Measurements from ENCODE around the gene TFCP2L1. TPM values are rescaled to one million over a fixed set of nuclear protein-coding genes. Genes with fewer than 3 reads are reported as not detected.

The TFCP2L1 gene
- total and polyA plus RNA-seq, 7 donors: 0.14 to 1.8 (median 0.53) TPM

DNA sequence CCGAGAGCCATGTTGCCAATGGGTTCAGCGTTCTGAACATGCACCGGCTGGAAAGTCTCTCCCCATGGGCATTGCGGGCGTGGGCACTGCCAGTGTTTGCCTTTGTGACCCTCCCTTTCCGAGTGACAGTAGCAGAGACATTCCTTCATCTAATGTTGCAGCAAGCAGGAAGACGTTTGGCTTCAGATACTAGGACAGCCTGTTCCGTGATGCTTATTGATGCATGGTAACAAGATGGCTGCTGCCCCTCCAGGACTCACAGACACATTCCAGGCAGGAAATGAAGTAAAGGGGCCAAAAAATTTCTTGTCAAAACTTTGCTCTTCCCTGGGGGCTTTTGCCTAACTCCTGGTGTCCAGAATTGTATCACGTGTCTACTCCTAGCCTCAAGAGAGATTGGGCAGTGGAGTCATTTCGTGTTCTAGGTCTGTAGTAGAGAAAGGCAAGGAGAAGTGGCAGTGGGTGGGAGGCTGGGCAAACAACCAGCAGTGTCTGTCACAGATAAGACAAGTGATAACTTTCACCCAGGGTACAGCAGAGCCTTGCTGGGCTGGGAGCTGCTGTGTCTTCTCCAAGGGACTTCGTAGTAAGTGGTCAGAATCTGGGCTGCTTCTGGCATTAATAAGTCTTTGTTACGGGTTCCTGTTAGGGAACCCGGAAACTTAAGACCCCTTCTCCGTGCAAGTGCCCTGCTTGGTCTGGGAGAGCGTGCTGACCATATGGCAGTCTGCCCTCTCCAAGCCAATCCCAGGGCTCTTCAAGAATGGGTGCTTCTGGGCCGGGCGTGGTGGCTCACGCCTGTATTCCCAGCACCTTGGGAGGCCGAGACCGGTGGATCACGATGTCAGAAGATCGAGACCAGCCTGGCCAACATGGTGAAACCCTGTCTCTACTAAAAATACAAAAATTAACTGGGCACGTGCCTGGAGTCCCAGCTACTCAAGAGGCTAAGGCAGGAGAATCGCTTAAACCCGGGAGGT is 93.5 kb downstream of the TFCP2L1 start:
- Histone ChIP-seq H3K27me3 (ENCODE audit: insufficient read depth in 3 of 3, low read length in 2 of 3) (no peaks in the 10 kb centered on the region), H3K36me3 (ENCODE audit: insufficient read depth in 1 of 2, low read depth in 1 of 2) (no peaks in the 10 kb centered on the region), H3K4me1 (peaks cover under 1% of the 10 kb centered on the region), H3K9me3 (no peaks in the 10 kb centered on the region), H3K4me3 (no peak overlapping the region), H3K27ac (no peak overlapping the region)
- WGBS, 3 donors: 81 to 83% (median 83%) methylated on average over 25 of the region's 25 CpGs
- intact Hi-C loops (cut with DNase I): no loop called here
- no peak for DNase-seq
- TF ChIP-seq, protein P1, sequence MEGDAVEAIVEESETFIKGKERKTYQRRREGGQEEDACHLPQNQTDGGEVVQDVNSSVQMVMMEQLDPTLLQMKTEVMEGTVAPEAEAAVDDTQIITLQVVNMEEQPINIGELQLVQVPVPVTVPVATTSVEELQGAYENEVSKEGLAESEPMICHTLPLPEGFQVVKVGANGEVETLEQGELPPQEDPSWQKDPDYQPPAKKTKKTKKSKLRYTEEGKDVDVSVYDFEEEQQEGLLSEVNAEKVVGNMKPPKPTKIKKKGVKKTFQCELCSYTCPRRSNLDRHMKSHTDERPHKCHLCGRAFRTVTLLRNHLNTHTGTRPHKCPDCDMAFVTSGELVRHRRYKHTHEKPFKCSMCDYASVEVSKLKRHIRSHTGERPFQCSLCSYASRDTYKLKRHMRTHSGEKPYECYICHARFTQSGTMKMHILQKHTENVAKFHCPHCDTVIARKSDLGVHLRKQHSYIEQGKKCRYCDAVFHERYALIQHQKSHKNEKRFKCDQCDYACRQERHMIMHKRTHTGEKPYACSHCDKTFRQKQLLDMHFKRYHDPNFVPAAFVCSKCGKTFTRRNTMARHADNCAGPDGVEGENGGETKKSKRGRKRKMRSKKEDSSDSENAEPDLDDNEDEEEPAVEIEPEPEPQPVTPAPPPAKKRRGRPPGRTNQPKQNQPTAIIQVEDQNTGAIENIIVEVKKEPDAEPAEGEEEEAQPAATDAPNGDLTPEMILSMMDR (IDR thresholded peaks at IDR 0.05): no peak
- no peak for ATAC-seq

DNA sequence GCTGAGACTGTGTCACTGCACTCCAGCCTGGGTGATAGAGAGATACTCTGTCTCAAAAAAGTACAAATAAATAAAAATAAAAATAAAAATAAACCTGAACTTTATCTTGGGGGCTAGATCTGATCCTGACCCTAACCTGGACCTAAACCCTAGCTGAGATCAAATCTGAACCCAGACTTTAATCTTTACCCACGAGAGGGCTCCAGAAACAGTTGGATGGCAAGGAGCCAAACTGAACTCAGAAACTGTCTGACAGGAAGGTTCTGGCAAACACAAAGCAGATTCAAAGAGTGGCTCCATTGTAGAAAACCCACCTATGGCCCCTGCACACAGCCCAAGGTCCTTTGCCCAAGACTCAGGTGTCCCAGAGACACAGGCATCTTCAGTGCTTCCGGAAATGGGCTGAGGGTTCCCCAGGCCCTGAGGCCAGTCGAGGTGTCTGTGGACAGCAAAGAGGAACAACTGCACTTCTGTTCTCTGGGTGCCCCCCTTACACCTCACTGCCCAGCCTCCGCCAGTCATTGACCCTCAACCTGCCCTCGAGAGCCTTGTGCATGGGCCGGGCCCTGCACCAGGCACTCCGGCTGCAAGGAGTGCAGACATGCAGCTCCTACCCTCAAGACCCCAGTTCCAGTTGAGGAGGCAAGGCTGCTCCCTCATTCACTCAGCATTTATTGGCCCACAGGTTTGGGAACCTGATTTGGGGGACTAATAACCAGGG is 95.2 kb downstream of the TFCP2L1 start:
- Histone ChIP-seq H3K4me3 (no peak overlapping the region), H3K36me3 (ENCODE audit: insufficient read depth in 1 of 2, low read depth in 1 of 2) (no peaks in the 10 kb centered on the region), H3K27me3 (ENCODE audit: insufficient read depth in 3 of 3, low read length in 2 of 3) (no peaks in the 10 kb centered on the region), H3K4me1 (no peaks in the 10 kb centered on the region), H3K27ac (no peak overlapping the region), H3K9me3 (no peaks in the 10 kb centered on the region)
- no peak for DNase-seq
- 67 to 78% (median 74%) methylated on average over 7 of the region's 7 CpGs for WGBS, 3 donors
- TF ChIP-seq, protein P1 (IDR thresholded peaks at IDR 0.05): no peak
- no peak for ATAC-seq
- intact Hi-C loops (cut with DNase I): loop anchor here in 1 of 2 donors (10.0 kb wide), 1 partner anchor 145 kb away; no protein-coding TSS in a partner anchor

DNA sequence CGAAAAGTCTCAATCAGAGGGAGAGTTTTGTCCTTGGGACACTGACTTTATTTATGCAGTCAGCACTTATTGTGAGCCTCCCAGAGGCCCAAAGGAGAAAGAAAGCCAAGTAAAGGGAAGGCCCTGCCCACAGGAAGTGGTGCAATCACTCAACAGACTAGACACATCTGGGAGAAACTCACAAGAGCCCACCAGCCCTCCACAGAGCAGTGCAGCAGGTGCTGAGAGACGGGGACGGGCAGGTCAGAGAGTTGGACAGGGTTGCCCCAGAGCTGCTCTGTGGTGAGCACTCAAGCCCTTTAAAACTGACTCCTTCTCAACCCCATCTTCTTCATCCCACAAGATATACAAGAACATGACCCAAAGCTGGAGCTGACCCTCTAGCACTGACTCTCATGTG is 96.0 kb downstream of the TFCP2L1 start:
- 71 to 87% (median 76%) methylated on average over 3 of the region's 3 CpGs for WGBS, 3 donors
- intact Hi-C loops (cut with DNase I): loop anchor here in 1 of 2 donors (10.0 kb wide), 1 partner anchor 146 kb away; no protein-coding TSS in a partner anchor

DNA sequence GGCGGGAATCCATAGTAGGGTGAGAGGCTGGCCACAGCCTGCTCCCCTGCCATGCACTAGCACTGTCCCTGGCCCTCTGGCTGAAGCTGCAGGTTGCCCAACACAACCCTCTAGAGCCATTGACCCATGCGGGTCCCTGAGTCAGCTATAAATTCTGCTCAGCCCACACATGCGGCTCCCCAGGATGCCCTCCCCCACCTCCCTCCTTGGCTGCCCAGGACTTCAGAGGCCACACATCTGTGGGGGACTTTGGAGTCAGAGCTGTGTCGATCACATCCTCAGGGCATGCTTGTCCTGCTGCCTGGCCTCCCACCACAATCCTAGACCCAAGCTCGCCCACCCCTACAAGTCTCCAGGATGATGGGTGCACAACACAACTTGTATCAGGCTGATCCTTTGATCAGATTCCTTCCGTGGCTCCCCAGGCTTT is 97.0 kb downstream of the TFCP2L1 start:
- Histone ChIP-seq H3K4me3 (no peak overlapping the region), H3K27me3 (ENCODE audit: insufficient read depth in 3 of 3, low read length in 2 of 3) (no peaks in the 10 kb centered on the region), H3K9me3 (no peaks in the 10 kb centered on the region), H3K36me3 (ENCODE audit: insufficient read depth in 1 of 2, low read depth in 1 of 2) (no peaks in the 10 kb centered on the region), H3K4me1 (no peaks in the 10 kb centered on the region), H3K27ac (no peak overlapping the region)
- no peak for DNase-seq
- ATAC-seq: no peak
- TF ChIP-seq, protein P1 (IDR thresholded peaks at IDR 0.05): no peak
- WGBS, 3 donors: 65 to 79% (median 66%) methylated on average over 6 of the region's 6 CpGs
- intact Hi-C loops (cut with DNase I): loop anchor here in 1 of 2 donors (10.0 kb wide), 1 partner anchor 147 kb away; no protein-coding TSS in a partner anchor

More for the DNA sequence above, 96.0 kb downstream of the TFCP2L1 start:
- ATAC-seq (no peak), DNase-seq (no peak)
- Histone ChIP-seq H3K27me3 (ENCODE audit: insufficient read depth in 3 of 3, low read length in 2 of 3) (no peaks in the 10 kb centered on the region), H3K9me3 (no peaks in the 10 kb centered on the region), H3K4me3 (no peak overlapping the region), H3K4me1 (no peaks in the 10 kb centered on the region), H3K36me3 (ENCODE audit: insufficient read depth in 1 of 2, low read depth in 1 of 2) (no peaks in the 10 kb centered on the region), H3K27ac (no peak overlapping the region)
- TF ChIP-seq, protein P1 (IDR thresholded peaks at IDR 0.05): no peak

Data from psoas muscle (tissue), 8 donors.